Stimulated activated effector memory CD8-positive, alpha-beta T cell treated with anti-CD3 and anti-CD28 coated beads, Interleukin-12 subunit alpha, Interleukin-12 subunit beta, amount 100 ng/mL, for 72 hours (primary cell): Measurements from ENCODE around the gene SMG6.
A peak's percentile ranks its signal among the peaks of the same experiment; 100 is the strongest.

Experiments
- ATAC-seq: fragments of 150-1000 bp; cut with Tn5 transposase; 2 replicates; pipeline ENCODE4 v1.10.0; 2021
- DNase-seq, 2 donors: peaks; one replicate each; pipeline ENCODE4 v3.0.0; 2021 to 2022; ENCODE audit warnings: low spot score in 2 of 2
- H3K27ac Mint-ChIP-seq: one replicate; pipeline ENCODE4 v1.8.0; 2022; ENCODE audit warnings: mild to moderate bottlenecking, mixed read lengths
- H3K36me3 Mint-ChIP-seq: one replicate; pipeline ENCODE4 v1.8.0; 2022; ENCODE audit warnings: mild to moderate bottlenecking, mixed read lengths
- H3K4me1 Mint-ChIP-seq: one replicate; pipeline ENCODE4 v1.8.0; 2022; ENCODE audit warnings: mixed read lengths
- H3K4me3 Mint-ChIP-seq: one replicate; pipeline ENCODE4 v1.8.0; 2022; ENCODE audit warnings: mild to moderate bottlenecking, mixed read lengths
- H3K9me3 Mint-ChIP-seq: one replicate; pipeline ENCODE4 v1.8.0; 2022; ENCODE audit warnings: mixed read lengths

Gene SMG6

GRCh38 chr17:2042933-2043332 is 260.7 kb downstream of the SMG6 start:
- Mint-ChIP-seq H3K27ac (peak overlapping the region; percentile 97), H3K4me3 (peak overlapping the region; percentile 96), H3K9me3 (no peaks in the 10 kb centered on the region), H3K36me3 (peaks cover 63% of the 10 kb centered on the region), H3K4me1 (peaks cover 30% of the 10 kb centered on the region)
- DNase-seq = no peak
- no peak for ATAC-seq

- ATAC-seq = no peak
- DNase-seq = no peak
- Mint-ChIP-seq H3K27ac (peak overlapping the region; percentile 97), H3K4me1 (peaks cover 29% of the 10 kb centered on the region), H3K9me3 (no peaks in the 10 kb centered on the region), H3K4me3 (peak overlapping the region; percentile 96), H3K36me3 (peaks cover 69% of the 10 kb centered on the region)
These were observed 261.2 kb downstream of the SMG6 start for GRCh38 chr17:2042390-2042847.

GRCh38 chr17:2041561-2042389 is 261.8 kb downstream of the SMG6 start, which contains the start of gene OVCA2:
Gene OVCA2 (plus strand): TSS chr17:2042022. CDS start chr17:2042048, 26 bp downstream.
- peaks cover 73% of the 10 kb centered on the region for H3K36me3 Mint-ChIP-seq
- ATAC-seq (peak; percentile 96), DNase-seq (peak; percentile 94 to 98)
- peak within 1 kb of the TSS; percentile 97 for H3K27ac Mint-ChIP-seq
- peak within 1 kb of the TSS; percentile 96 for H3K4me3 Mint-ChIP-seq
- no peaks in the 10 kb centered on the region for H3K9me3 Mint-ChIP-seq
- peaks cover 29% of the 10 kb centered on the region for H3K4me1 Mint-ChIP-seq

GRCh38 chr17:2040942-2041560 is 262.5 kb downstream of the SMG6 start:
- ATAC-seq (no peak), DNase-seq (no peak)
- Mint-ChIP-seq H3K9me3 (no peaks in the 10 kb centered on the region), H3K4me1 (peaks cover 29% of the 10 kb centered on the region), H3K27ac (peak overlapping the region; percentile 97), H3K4me3 (peak overlapping the region; percentile 96), H3K36me3 (peaks cover 80% of the 10 kb centered on the region)

- peak overlapping the region; percentile 96 for H3K4me3 Mint-ChIP-seq
- no peak for DNase-seq
- no peak overlapping the region for H3K27ac Mint-ChIP-seq
- no peak for ATAC-seq
- peaks cover 29% of the 10 kb centered on the region for H3K4me1 Mint-ChIP-seq
- no peaks in the 10 kb centered on the region for H3K9me3 Mint-ChIP-seq
- H3K36me3 Mint-ChIP-seq = peaks cover 79% of the 10 kb centered on the region
These were observed 263.3 kb downstream of the SMG6 start for GRCh38 chr17:2040219-2040827.

- no peak overlapping the region for H3K4me3 Mint-ChIP-seq
- H3K9me3 Mint-ChIP-seq = no peaks in the 10 kb centered on the region
- H3K36me3 Mint-ChIP-seq = peaks cover 47% of the 10 kb centered on the region
- peaks cover 8% of the 10 kb centered on the region for H3K4me1 Mint-ChIP-seq
- no peak overlapping the region for H3K27ac Mint-ChIP-seq
- DNase-seq (no peak), ATAC-seq (no peak)
These were observed 266.4 kb downstream of the SMG6 start for GRCh38 chr17:2037155-2037554.

GRCh38 chr17:2035541-2036488 is 267.8 kb downstream of the SMG6 start:
- Mint-ChIP-seq H3K27ac (no peak overlapping the region), H3K9me3 (no peaks in the 10 kb centered on the region), H3K4me3 (no peak overlapping the region), H3K4me1 (peaks cover 7% of the 10 kb centered on the region), H3K36me3 (peaks cover 41% of the 10 kb centered on the region)
- DNase-seq (no peak), ATAC-seq (no peak)

GRCh38 chr17:2034806-2035540 is 268.6 kb downstream of the SMG6 start:
- ATAC-seq (no peak), DNase-seq (no peak)
- H3K36me3 Mint-ChIP-seq = peaks cover 42% of the 10 kb centered on the region

GRCh38 chr17:2034157-2034556 is 269.4 kb downstream of the SMG6 start:
- ATAC-seq = no peak
- no peak for DNase-seq
- H3K4me3 Mint-ChIP-seq = no peak overlapping the region
- no peaks in the 10 kb centered on the region for H3K9me3 Mint-ChIP-seq
- H3K27ac Mint-ChIP-seq = no peak overlapping the region
- H3K36me3 Mint-ChIP-seq = peaks cover 37% of the 10 kb centered on the region
- peaks cover 6% of the 10 kb centered on the region for H3K4me1 Mint-ChIP-seq

More at GRCh38 chr17:2034806-2035540, 268.6 kb downstream of the SMG6 start:
- Mint-ChIP-seq H3K27ac (no peak overlapping the region), H3K9me3 (no peaks in the 10 kb centered on the region), H3K4me1 (peaks cover 6% of the 10 kb centered on the region), H3K4me3 (no peak overlapping the region)

- H3K4me1 Mint-ChIP-seq = peaks cover 6% of the 10 kb centered on the region
- peaks cover 27% of the 10 kb centered on the region for H3K36me3 Mint-ChIP-seq
- no peak for DNase-seq
- ATAC-seq = no peak
- H3K27ac Mint-ChIP-seq = no peak overlapping the region
- no peaks in the 10 kb centered on the region for H3K9me3 Mint-ChIP-seq
- no peak overlapping the region for H3K4me3 Mint-ChIP-seq
These were observed 270.4 kb downstream of the SMG6 start for GRCh38 chr17:2033153-2033552.

DNA sequence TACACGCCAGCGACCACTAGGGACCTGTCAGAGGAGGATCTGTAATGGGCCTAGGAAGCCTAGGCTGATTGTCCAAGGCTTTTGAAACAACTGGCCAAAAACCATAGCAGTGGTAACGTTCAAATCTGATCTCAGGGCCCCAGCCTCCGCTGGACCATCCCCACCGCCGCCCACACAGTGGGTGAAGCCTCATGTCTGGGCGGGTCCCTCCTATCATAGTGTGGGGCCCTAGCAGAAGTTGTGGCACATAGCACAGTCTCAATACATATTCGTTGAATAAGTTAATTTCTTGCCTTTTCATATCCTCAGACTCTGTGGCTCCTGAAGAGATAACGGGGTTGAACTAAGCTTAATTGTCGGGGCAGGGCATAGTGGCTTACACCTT is 272.8 kb downstream of the SMG6 start:
- H3K4me3 Mint-ChIP-seq = peak overlapping the region; percentile 91
- no peaks in the 10 kb centered on the region for H3K9me3 Mint-ChIP-seq
- H3K27ac Mint-ChIP-seq = peak overlapping the region; percentile 80
- peaks cover 6% of the 10 kb centered on the region for H3K36me3 Mint-ChIP-seq
- H3K4me1 Mint-ChIP-seq = peaks cover 12% of the 10 kb centered on the region
- ATAC-seq (peak; percentile 22), DNase-seq (no peak)

- H3K4me3 Mint-ChIP-seq = peak within 1 kb of the TSS; percentile 91
- peak; percentile 83 to 94 for DNase-seq
- H3K36me3 Mint-ChIP-seq = peaks cover 6% of the 10 kb centered on the region
- H3K4me1 Mint-ChIP-seq = peaks cover 17% of the 10 kb centered on the region
- H3K9me3 Mint-ChIP-seq = no peaks in the 10 kb centered on the region
- H3K27ac Mint-ChIP-seq = peak within 1 kb of the TSS; percentile 80
- peak; percentile 91 for ATAC-seq
These were observed 273.4 kb downstream of the SMG6 start, which contains the start of gene DPH1 for GRCh38 chr17:2029911-2030778. Gene DPH1 (plus strand): TSS chr17:2030153. CDS start chr17:2030170, 17 bp downstream.

DNA sequence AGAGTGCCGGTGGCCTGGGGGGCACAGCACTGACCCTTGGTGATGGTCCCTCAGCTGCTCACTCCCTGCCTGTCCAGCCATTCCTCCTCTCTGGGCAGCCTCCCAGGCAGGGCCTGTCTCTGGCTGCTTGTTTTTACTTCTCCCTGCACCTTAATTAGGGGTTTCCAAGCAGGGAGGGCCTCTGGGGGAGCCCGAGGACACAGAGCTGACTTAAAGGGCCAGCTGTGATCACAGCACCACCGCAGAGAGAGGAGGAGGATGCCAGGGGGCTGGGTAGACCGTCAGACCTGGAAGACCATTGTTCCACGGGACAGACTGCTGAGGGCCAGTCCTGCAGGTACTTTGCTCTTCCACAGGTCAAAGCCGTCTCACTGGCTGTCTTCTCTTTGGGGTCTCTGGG is 274.8 kb downstream of the SMG6 start:
- H3K4me3 Mint-ChIP-seq = no peak overlapping the region
- DNase-seq (no peak), ATAC-seq (no peak)
- peaks cover 17% of the 10 kb centered on the region for H3K4me1 Mint-ChIP-seq
- no peaks in the 10 kb centered on the region for H3K9me3 Mint-ChIP-seq
- H3K27ac Mint-ChIP-seq = no peak overlapping the region
- H3K36me3 Mint-ChIP-seq = peaks cover 6% of the 10 kb centered on the region
